NCI-H2107 treated with DMSO at 0.1 percent for 48 hours (cell line): Measurements from ENCODE around the gene SGMS1.
"Not testable (repeated sequence)": the region's sequence is repeated elsewhere in the genome, so short reads cannot be mapped to it uniquely, and the experiment has no call there.

Source experiments
- DNase-seq: peaks from one replicate; lab custom pipeline; 2025; ENCODE audit not compliant: unreplicated experiment; lab: John Stamatoyannopoulos, UW

SGMS1 gene

GRCh38 chr10:50275650-50276235 is 348.0 kb downstream of the SGMS1 start:
- DNase-seq = no peak

DNA sequence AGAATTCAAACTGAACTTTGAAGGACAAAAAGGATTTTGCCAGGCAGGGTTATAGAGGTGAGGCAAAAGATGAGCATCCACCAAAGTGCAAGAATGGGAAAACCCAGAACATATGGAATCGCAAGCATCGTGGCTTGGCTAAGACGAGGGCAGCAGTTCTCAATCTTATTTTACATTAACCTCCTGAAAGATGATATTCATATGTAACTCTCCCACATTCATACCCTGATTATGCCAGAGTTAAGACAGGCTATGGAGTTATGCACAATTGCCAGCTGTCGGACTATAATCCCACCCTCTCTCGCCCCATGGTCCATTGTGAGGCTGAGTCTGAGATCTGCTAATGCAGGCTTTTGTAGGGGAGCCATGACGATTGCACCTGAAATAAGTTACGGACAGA is 351.2 kb downstream of the SGMS1 start:
- no peak for DNase-seq

GRCh38 chr10:50271564-50272250 is 352.0 kb downstream of the SGMS1 start:
- no peak for DNase-seq

DNA sequence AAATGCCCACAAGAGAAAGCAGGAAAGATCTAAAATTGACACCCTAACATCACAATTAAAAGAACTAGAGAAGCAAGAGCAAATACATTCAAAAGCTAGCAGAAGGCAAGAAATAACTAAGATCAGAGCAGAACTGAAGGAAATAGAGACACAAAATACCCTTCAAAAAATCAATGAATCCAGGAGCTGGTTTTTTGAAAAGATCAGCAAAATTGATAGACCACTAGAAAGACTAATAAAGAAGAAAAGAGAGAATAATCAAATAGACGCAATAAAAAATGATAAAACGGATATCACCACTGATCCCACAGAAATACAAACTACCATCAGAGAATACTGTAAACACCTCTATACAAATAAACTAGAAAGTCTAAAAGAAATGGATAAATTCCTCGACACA is 355.9 kb downstream of the SGMS1 start:
- DNase-seq = not testable (repeated sequence)

GRCh38 chr10:50262625-50263024 is 361.1 kb downstream of the SGMS1 start:
- DNase-seq = not testable (repeated sequence)

- no peak for DNase-seq
Measured at GRCh38 chr10:50260791-50261281, 362.9 kb downstream of the SGMS1 start.
